HG02678 (cell line): ENCODE results near the gene HEPACAM2.
A peak's percentile ranks its signal among the peaks of the same experiment; 100 is the strongest.

Experiments used
- ATAC-seq: cut with Tn5 transposase; IDR thresholded peaks from one replicate; pipeline ENCODE4 v1.9.1; 2021; ENCODE audit warnings: mild to moderate bottlenecking, moderate library complexity; ENCODE audit not compliant: unreplicated experiment

Gene HEPACAM2

DNA sequence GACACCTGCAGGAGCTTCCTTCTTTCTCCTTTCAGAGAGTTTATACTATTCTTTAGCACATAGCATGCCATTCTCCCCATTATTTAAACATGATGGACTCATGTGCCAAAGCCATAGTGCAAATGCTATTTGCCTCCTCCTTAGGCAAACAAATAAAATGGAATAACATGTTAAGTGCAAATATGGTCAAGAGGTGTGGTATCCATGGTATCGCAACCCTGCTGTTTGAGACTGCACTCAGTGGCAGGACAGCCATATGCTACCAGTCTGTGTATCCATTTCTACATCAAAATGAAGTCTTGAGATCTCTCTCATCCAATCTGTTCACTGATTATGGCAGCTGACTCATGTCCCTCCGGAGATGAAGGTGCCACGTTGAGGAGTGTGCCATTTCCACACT is 22.8 kb downstream of the HEPACAM2 start:
- ATAC-seq, result no peak

DNA sequence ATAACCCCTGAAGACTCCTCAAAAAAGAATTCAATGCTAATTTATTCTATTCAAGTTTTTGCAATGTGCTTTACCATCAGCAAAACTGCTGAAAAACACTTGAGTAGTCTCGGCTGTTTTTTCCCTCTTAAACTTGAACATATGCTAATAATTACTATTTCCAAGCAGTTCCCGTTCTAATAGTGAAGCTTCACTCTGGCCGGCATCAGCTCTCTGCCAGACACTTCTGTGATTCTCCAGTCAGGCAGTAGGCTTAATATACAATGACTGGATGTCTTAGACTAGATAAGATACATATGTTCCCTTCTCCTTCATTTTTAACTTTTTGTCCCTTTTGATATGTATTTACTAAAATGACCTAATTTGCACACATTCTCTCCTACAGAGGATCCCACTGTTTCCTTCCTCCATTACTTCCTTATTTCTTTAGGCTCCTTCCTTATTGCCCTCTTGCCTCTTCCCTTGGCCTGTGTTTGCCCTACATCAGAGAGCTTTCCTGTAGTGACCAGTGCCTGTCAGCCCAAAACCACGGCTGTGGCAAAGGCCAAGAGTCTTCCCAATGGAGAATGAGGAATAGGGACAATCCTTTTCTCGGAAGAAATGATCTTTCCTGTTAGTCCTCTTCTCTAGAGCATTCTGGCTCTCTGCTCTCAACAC is 23.5 kb downstream of the HEPACAM2 start:
- no peak for ATAC-seq

DNA sequence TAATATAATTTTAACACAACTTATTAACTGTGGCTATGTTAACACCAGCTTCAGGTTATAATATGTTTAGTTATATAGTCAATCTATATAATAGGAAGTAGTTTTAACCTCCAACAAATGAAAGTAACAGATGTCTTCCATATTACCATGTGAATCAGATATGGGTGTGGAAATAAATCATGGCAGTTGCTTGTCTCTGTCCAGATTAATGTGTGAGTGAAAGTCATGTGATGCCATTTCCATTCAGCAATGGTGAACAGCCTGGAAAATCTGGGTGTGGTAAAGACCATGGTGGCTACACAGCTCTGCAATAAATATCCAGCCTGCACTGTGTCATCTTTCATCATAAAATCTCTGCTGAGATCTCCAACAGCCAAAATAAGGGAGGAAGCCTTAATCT is 27.8 kb downstream of the HEPACAM2 start:
- ATAC-seq, result no peak

DNA sequence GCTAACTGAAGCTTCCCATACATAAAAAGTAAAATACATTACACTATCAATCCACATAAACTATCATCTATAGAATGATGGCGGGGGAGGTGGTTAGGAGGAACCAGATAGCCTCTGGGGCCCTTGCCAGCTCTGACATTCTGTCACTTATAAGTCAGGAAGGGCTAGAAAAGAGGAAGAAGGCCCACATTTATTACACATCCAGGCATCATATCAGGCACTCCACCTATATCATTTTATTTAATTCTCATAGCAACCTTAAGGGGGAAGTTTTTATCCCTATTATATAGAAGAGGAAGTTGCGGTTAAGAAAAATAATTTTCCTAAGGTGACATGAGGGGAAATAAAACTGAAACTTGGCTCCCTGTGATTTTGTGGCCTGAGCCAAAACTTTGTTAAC is 29.9 kb downstream of the HEPACAM2 start:
- no peak for ATAC-seq

DNA sequence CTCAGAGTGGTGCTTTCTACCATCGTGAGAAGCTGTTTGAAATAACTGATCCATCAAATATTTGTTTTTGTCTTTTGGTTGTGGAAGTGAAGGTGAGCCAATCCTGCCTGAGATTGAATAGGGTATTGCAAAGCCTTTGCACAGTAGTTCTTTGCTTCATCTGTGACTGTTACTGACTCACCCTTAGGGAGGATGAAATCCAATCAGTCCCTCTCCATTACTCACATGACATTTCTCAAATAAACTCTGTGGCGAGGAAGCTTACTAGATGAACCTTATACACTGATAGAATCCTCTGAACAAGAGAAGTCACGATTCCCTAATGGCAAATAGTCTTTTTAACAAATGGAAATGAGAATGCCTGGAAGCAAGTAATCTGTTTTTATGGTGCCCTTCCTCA is 31.9 kb downstream of the HEPACAM2 start:
- ATAC-seq, result no peak

DNA sequence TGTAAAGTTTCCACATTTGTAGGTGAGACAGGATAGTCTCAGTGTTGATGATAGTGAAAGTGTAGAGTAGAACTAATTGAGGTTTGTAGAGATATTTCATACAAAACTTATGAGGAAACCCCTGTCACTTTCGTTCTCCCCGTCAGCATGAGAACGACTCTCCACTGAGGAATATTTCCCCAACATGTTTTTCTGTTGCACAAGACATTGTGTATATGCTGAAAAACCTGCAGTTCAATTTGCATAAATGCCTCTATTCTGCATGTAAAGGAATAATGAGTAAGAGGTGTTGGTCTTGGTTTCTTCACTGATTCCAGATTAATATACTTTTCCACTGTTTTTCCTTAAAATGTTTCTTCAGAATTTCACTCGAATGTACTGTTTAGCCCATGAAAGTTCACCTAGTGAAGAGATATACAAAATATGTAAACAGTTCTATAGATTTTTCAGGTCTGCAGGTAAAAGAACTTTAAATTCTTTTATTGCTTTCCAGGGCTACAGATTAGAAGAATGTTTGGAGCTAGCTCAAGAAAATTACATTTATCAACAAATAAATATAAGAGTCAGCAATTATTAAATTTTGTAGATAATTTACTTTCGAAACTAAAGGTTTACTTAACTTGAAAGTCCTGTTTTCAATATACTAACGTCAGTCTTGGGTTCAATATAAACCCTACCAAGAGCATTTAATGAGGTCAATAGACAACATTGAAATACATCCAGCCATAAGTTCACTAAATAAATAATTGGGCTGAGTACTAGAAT is 37.2 kb downstream of the HEPACAM2 start:
- ATAC-seq, result no peak

DNA sequence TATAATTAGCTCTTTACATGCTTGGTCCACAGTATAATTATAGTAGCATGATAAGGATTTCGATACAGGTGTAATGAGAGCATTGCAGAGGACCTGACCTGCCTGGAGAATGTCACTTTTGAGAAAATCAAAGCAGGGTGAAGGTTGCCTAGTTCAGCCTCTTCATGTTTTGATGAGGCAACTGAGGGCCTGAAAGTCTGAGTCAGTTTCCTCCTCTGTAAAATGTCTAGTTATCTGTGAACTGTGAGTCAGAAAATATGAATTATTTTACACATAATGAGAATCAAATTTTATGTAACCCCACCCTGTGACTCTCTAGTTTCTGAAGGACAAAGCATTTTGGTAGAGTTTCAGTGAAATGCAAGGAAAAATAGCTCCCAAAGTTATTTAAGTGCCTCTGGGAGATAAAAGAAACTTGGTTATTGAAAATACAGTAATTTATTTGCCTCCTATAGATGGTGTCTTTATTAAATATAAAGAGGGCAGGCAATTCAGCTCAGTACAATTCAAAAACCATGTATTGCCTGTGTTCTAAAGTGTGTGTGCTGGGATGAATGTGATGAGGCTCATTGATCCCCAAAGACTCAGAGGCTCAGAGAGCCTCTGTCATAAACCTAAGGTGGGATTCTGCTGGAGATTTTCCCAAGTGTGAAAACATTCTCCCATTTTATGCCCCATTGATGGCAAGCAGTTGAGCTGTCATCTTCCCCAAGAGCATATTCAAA is 40.8 kb downstream of the HEPACAM2 start:
- ATAC-seq, result no peak

DNA sequence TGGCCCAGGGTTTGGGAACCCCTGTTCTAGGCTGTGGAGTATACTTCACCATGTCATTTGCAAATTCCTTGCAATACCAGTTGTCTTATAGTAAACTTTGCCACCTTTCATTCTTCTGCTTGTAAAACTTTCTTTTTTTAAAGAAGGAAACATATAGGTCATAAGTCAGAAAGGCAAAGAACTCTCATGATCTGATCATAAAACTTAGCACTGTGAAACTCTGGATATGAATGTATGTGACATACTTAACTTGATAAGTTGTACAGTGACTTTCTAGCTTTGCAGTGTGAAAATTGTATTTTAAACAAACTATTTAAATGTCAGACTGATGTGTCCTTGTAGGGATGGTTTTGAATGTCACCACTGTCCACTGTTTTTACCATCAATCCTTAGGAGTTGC is 47.1 kb downstream of the HEPACAM2 start:
- ATAC-seq, result no peak

DNA sequence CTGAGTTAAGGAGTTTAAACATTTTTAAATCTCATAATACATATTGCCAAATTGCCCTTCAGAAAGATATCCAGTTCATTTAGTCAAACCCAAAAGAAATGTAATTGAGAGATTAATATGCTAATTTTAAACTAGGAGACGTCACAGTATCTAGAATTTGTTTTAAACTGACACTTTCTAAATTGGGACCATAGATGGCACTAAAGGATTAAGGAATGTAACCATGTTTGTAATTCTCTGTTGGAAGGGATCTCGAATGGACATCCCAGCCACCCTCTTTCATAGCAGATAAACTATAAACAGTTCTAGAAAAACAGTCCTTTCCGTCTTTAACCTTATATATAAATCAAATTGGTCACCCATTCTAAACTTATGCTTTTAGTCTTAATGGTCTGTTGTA is 48.1 kb downstream of the HEPACAM2 start:
- no peak for ATAC-seq

DNA sequence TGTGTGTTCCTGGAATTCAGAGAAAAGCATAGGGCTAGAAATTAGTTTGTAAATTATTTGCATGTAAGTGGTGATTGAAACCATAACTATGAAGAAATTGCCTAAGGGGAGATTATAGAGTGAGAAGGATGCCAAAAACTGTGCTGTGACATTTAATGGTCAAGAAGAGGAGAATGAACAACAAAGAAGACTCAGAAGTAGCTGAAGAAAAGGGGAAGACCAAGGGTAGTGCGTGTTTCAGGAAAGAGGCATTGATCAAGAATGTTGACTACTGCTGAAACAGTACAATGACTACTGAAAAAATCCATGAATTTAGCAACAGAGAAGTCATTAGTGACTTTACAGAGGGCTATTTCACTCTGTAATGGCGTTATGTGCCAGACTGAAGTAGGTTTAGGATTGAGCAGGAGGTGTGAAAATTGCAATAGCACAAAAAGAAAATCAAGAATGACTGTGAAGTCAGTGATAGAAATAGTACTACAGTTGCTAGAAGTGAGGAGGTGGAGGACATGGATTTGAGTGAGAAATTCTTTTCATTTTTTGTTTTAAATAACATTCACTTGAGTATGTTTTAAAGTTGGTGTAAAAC is 49.2 kb downstream of the HEPACAM2 start:
- no peak for ATAC-seq

DNA sequence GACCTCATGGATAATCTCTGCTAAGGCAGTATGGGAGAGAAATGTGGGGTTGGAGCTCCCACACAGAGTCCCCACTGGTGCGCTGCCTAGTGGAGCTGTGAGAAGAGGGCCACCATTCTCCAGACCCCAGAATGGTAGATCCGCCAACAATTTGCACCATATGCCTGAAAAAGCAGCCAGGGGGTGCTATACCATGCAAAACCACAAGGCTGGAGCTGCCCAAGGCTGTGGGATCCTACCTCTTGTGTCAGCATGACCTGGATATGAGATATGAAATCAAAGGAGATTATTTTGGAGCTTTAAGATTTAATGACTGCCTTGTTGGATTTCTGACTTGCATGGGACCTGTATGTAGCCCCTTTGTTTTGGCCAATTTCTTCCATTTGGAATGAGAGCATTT is 51.0 kb downstream of the HEPACAM2 start:
- ATAC-seq, result no peak

DNA sequence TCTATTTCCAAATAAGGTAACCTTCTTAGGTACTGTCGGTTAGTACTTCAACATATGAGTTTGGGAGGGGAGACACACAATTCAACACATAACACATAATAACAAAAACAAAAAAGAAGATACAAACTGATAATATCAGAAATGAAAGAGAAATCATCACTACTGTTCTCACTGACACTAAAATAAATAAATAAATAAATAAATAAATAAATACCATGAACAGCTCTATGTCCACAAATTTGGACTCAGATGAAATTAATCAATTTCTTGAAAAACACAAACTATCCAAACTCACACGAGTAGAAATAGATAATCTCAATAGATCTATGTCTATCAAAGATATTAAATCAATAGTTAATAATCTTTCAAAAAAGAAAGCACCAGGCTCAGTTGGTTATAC is 53.6 kb downstream of the HEPACAM2 start:
- ATAC-seq, result no peak

DNA sequence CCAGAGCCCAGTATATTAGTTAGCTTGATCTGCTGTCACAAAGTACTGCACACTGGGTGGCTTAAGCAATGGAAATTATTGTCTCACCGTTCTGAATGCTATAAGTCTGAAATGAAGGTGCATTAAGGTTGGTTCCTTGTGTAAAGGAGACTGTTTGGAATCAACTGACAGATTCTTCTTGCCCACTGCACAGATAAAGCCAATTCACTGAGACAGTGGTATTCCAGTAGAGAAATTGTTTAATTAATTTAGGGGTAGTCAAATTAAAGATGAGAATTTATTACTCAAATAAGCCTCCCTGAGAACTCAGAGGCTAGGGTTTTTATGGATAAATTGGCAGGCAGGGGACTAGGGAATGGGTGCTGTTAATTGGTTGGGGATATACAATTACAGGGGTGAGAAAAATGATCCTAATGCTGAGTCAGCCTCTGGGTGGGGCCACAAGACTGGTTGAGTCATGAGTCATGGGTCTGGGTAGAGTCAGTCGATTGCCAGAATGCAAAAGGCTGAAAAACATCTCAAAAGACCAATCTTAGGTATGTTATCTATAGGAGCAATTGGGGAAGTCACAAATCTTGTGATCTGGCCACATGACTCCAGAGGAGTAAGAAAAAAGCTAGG is 54.6 kb downstream of the HEPACAM2 start:
- ATAC-seq, result no peak

DNA sequence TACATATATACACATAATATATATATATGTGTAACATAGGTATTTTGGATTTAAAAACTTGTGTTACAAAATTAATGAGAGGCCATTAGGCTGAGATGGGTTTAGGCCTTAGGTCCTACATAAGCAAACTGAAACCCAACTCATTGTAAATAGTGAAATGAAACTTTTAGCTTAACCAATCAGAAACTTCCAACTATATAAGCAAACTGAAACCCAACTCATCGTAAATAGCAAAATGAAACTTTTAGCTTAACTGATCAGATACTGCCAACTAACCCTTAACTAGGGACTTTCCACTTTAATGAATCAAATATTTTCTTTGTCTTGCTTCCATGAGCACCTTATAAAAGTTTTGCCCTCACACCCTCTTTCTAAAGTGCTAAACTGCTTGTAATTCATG is 60.8 kb downstream of the HEPACAM2 start:
- ATAC-seq, result peak; percentile 99

DNA sequence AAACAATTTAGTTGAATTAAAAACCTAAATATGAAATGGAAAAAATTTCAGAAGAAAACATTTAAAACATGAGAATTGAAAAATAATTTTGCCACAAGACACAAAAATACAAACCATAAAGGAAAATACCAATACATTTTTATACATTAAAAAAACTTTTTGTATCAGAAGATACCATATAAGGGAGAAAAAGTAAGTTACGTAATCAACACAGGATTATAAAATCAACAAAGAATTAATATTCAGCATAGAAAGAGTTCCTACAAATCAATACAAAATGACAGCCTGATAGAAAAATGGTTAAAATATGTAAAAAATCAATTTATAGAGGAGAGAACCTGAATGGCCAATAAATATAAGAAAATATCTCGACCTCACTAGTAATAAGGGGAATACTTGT is 61.5 kb downstream of the HEPACAM2 start:
- no peak for ATAC-seq

DNA sequence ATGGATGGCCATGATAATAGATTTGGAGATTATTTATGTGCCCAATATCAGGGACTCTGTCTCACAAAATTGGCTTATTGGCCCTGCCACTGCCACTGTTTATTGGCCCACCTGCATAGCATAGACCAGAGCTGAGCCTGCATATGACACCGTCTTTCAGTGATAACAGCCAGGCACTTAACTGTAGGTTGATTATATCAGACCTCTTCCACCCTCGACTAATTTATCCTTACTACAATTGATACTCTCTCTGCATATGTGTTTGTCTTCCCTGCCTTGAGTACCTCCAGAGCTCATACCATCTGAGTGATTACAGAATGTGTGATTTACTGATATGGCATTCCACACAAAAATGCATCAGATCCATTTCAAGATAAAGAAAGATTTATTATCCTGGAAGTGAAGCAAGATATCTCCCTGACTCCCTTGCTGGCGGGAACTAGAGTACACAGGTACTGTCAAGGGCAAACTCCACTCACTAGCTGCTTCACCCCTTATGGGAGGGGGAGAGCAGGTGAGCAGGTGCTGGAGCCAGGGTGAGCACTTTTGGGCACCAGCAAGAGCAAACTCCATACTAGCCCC is 65.0 kb downstream of the HEPACAM2 start:
- no peak for ATAC-seq

DNA sequence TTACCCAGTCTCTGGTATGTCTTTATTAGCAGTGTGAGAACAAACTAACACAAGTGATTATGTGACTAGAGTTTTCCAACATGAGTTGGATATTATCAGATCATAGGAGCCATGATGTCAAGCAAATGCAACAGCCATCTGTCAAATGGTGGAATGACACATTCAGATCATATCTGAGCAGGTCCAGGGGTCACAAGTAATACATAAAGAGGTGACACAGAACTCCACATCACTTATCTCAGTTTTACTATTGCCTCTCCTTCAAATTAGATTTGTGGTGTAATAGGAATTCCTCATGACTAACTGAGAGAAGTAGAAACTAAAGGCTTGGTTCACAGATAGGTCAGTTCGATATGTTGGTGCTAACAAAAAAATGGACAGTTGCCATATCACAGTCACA is 65.9 kb downstream of the HEPACAM2 start:
- ATAC-seq, result no peak

DNA sequence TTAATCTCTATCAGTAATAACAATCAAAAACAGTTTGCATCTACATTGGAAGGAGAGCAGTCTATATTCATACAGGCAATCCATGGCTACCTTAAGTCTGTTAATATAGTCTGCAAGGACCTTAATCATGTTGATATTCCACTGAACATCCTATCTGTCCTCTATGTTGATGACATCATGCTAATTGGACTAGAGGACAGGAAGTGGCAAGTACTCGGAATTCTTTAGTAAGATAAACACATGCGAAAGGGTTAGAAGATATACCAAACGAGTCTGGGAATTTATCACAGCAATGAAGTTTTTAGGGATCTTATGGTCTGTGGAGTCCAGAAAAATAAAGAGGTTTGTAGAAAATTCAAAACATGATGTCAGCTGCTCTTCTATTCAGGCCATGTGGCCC is 66.8 kb downstream of the HEPACAM2 start:
- no peak for ATAC-seq

DNA sequence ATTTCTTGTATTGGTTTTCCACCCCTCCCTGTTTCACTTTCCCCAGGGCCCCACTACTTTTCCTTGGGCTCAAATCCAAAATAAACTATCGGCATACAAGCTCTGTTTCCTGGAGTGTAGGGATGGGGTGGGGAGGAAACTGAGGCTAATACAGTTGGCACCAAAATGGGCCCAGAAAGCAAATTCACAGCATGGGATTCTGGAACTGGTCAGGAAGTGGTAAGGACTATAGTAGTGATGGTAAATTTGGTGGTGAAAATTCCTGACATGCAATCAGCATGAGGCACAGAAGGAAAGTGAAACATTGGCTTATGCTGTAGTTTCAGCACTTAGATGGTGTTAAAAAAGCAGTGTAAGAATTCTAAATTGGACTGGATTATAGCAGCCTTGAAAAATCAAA is 69.4 kb downstream of the HEPACAM2 start:
- no peak for ATAC-seq

DNA sequence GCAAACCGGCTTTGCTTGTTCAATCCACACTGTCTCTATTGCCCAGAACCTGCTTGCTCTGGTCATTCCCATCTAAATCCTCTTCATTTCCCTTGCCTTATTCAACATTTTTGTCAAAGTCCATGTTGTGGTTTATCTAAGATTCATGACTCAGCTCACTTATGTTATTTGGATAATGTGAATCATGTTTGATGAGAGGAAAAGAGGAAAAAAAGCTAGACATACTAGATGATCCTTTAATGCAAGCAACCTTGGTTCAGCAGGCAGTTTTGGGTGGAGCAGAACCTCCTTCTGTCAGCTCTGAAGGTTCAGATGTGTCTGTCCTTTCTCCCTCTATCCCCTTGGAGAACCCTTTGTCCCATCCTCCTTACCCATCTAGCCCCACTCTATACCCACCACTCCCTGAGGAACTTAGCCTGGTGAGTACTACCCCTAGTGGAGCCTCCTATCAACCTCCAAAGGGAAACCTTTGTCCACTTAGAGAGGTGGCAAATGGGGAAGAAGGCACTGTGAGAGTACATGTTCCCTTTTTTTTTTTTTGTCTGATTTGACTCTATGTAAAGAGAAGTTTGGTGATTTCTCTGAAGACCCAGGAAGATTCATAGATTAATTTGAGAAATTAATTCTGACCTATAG is 76.0 kb downstream of the HEPACAM2 start:
- no peak for ATAC-seq
